ENCODE measurements around the gene SPOCD1.

Gene SPOCD1

GRCh38 chr1:31781756-31782371, 34.0 kb downstream of the SPOCD1 start:
- no peak overlapping the region for H2AFZ ChIP-seq (ENCODE audit: low read length)
- H3K4me1 ChIP-seq (ENCODE audit: insufficient read depth, low read length, poor library complexity, severe bottlenecking) = peaks cover 34% of the 10 kb centered on the region
- TF ChIP-seq CTCF (conservative IDR thresholded peaks at IDR 0.05; ENCODE audit: low read length) = no peak
- no peaks in the 10 kb centered on the region for H3K27me3 ChIP-seq (ENCODE audit: insufficient read depth, low read length, poor library complexity, severe bottlenecking)
- H3K9ac ChIP-seq (ENCODE audit: low read depth, low read length, poor library complexity, severe bottlenecking) = peak overlapping the region; percentile 5
- H3K4me2 ChIP-seq (ENCODE audit: low read depth, low read length, poor library complexity, severe bottlenecking) = peak overlapping the region; percentile 40
- no peaks in the 10 kb centered on the region for H4K20me1 ChIP-seq (ENCODE audit: insufficient read depth, low read length, poor library complexity, severe bottlenecking)
- H3F3A ChIP-seq (ENCODE audit: low read depth) = no peaks in the 10 kb centered on the region
- no peaks in the 10 kb centered on the region for H3K9me3 ChIP-seq (ENCODE audit: insufficient read depth, low read depth, low read length)
- H3K36me3 ChIP-seq (ENCODE audit: insufficient read depth, low read length) = no peaks in the 10 kb centered on the region
- H3K79me2 ChIP-seq (ENCODE audit: insufficient read depth, low read length) = no peaks in the 10 kb centered on the region
- H3K4me3 ChIP-seq (ENCODE audit: low read length, poor library complexity, severe bottlenecking) = no peak overlapping the region
- no peaks in the 10 kb centered on the region for H3K9me2 ChIP-seq (replicated peaks; ENCODE audit: low read depth, low read length)

- no peaks in the 10 kb centered on the region for H3K9me2 ChIP-seq (replicated peaks; ENCODE audit: low read depth, low read length)
- H3K9ac ChIP-seq (ENCODE audit: low read depth, low read length, poor library complexity, severe bottlenecking) = no peak overlapping the region
- H3F3A ChIP-seq (ENCODE audit: low read depth) = no peaks in the 10 kb centered on the region
- H3K4me3 ChIP-seq (ENCODE audit: low read length, poor library complexity, severe bottlenecking) = no peak overlapping the region
- TF ChIP-seq EZH2phosphoT487 (IDR thresholded peaks at IDR 0.05; ENCODE audit: borderline replicate concordance) (no peak), CTCF (conservative IDR thresholded peaks at IDR 0.05; ENCODE audit: low read length) (no peak)
- no peaks in the 10 kb centered on the region for H4K20me1 ChIP-seq (ENCODE audit: insufficient read depth, low read length, poor library complexity, severe bottlenecking)
- no peak overlapping the region for H3K4me2 ChIP-seq (ENCODE audit: low read depth, low read length, poor library complexity, severe bottlenecking)
- H3K27me3 ChIP-seq (ENCODE audit: insufficient read depth, low read length, poor library complexity, severe bottlenecking) = no peaks in the 10 kb centered on the region
- H3K4me1 ChIP-seq (ENCODE audit: insufficient read depth, low read length, poor library complexity, severe bottlenecking) = peaks cover 34% of the 10 kb centered on the region
- no peaks in the 10 kb centered on the region for H3K36me3 ChIP-seq (ENCODE audit: insufficient read depth, low read length)
- no peaks in the 10 kb centered on the region for H3K9me3 ChIP-seq (ENCODE audit: insufficient read depth, low read depth, low read length)
- H2AFZ ChIP-seq (ENCODE audit: low read length) = no peak overlapping the region
- no peaks in the 10 kb centered on the region for H3K79me2 ChIP-seq (ENCODE audit: insufficient read depth, low read length)
Measured at GRCh38 chr1:31781138-31781755, 34.6 kb downstream of the SPOCD1 start.

- Histone ChIP-seq H3K79me2 (ENCODE audit: insufficient read depth, low read length) (no peaks in the 10 kb centered on the region), H3K9me3 (ENCODE audit: insufficient read depth, low read depth, low read length) (no peaks in the 10 kb centered on the region), H3K9me2 (replicated peaks; ENCODE audit: low read depth, low read length) (no peaks in the 10 kb centered on the region), H4K20me1 (ENCODE audit: insufficient read depth, low read length, poor library complexity, severe bottlenecking) (no peaks in the 10 kb centered on the region), H2AFZ (ENCODE audit: low read length) (no peak overlapping the region), H3F3A (ENCODE audit: low read depth) (no peaks in the 10 kb centered on the region), H3K4me1 (ENCODE audit: insufficient read depth, low read length, poor library complexity, severe bottlenecking) (peaks cover 34% of the 10 kb centered on the region), H3K9ac (ENCODE audit: low read depth, low read length, poor library complexity, severe bottlenecking) (no peak overlapping the region), H3K36me3 (ENCODE audit: insufficient read depth, low read length) (no peaks in the 10 kb centered on the region), H3K4me3 (ENCODE audit: low read length, poor library complexity, severe bottlenecking) (no peak overlapping the region), H3K4me2 (ENCODE audit: low read depth, low read length, poor library complexity, severe bottlenecking) (no peak overlapping the region), H3K27me3 (ENCODE audit: insufficient read depth, low read length, poor library complexity, severe bottlenecking) (no peaks in the 10 kb centered on the region)
- TF ChIP-seq EZH2phosphoT487 (IDR thresholded peaks at IDR 0.05; ENCODE audit: borderline replicate concordance) = no peak
- TF ChIP-seq CTCF (conservative IDR thresholded peaks at IDR 0.05; ENCODE audit: low read length) = no peak
Measured at GRCh38 chr1:31780632-31781031, 35.2 kb downstream of the SPOCD1 start.
